Smooth muscle cell (in vitro differentiated cells): ENCODE measurements around the gene TRNP1. TPM values are rescaled to one million over a fixed set of nuclear protein-coding genes. Genes with fewer than 3 reads are reported as not detected.

ENCODE experiments used
- DNase-seq: peaks from one replicate; lab custom pipeline; 2025; ENCODE audit not compliant: unreplicated experiment; lab: John Stamatoyannopoulos, UW
- H2AFZ ChIP-seq: fragments of 200-600 bp; sonication (generic); 2 replicates; pipeline ENCODE4 v1.6.0; 2016; ENCODE audit warnings: antibody characterized with exemption, low read depth, mild to moderate bottlenecking
- H3F3A ChIP-seq: fragments of 200-600 bp; sonication (generic); 2 replicates; pipeline ENCODE4 v1.6.0; 2017; ENCODE audit warnings: antibody characterized with exemption, low read depth
- H3K27ac ChIP-seq: fragments of 200-600 bp; sonication (generic); 2 replicates; pipeline ENCODE4 v1.5.1; 2016; ENCODE audit warnings: low read depth, mild to moderate bottlenecking
- H3K27me3 ChIP-seq: fragments of 200-600 bp; sonication (generic); 2 replicates; pipeline ENCODE4 v1.6.1; 2016; ENCODE audit warnings: low read depth, mild to moderate bottlenecking
- H3K36me3 ChIP-seq: fragments of 200-600 bp; sonication (generic); 2 replicates; pipeline ENCODE4 v1.5.1; 2016; ENCODE audit warnings: low read depth
- H3K4me1 ChIP-seq: fragments of 200-600 bp; sonication (generic); 2 replicates; pipeline ENCODE4 v1.5.1; 2016; ENCODE audit warnings: low read depth
- H3K4me2 ChIP-seq: fragments of 200-600 bp; sonication (generic); 2 replicates; pipeline ENCODE4 v1.6.0; 2016; ENCODE audit warnings: mild to moderate bottlenecking
- H3K4me3 ChIP-seq: fragments of 200-600 bp; sonication (generic); 2 replicates; pipeline ENCODE4 v1.5.1; 2016; ENCODE audit warnings: mild to moderate bottlenecking
- H3K79me2 ChIP-seq: fragments of 200-600 bp; sonication (generic); 2 replicates; pipeline ENCODE4 v1.6.0; 2016; ENCODE audit warnings: low read depth, mild to moderate bottlenecking
- H3K9ac ChIP-seq: fragments of 200-600 bp; sonication (generic); 2 replicates; pipeline ENCODE4 v1.6.0; 2016; ENCODE audit warnings: low read depth
- H3K9me3 ChIP-seq: fragments of 200-600 bp; sonication (generic); replicated peaks from 2 replicates; pipeline ENCODE4 v1.5.1; 2016; ENCODE audit warnings: low read depth
- H4K20me1 ChIP-seq: fragments of 200-600 bp; sonication (generic); 2 replicates; pipeline ENCODE4 v1.6.0; 2016; ENCODE audit warnings: low read depth
- WGBS: methylation state at CpG from one replicate; pipeline ENCODE4 v1.1.7; 2016; ENCODE audit warnings: low lambda C conversion rate; 5-methylcytosine and 5-hydroxymethylcytosine counted together
- polyA plus RNA-seq: library from polyadenylated mRNA; unstranded; fragments of >200 nt; fragmentation: Nextera tagmentation; extraction: Ambion mirVana; gene quantifications from 2 replicates; pipeline ENCODE4 v1.2.1, GENCODE V29; 2016
- total RNA-seq: library from RNA; depleted of rRNA; stranded (reverse); fragments of >200 nt; gene quantifications from 2 replicates; pipeline ENCODE4 v1.2.3, GENCODE V29; 2014
- TF ChIP-seq, protein P1 (sequence below): fragments of 200-600 bp; sonication (generic); IDR thresholded peaks from 2 replicates; pipeline ENCODE4 v1.5.1; 2017; ENCODE audit warnings: borderline replicate concordance, mild to moderate bottlenecking, antibody characterized with exemption; ENCODE audit not compliant: insufficient read depth, poor library complexity, severe bottlenecking

TRNP1 gene
- total and polyA plus RNA-seq, 2 experiments from 2014 or later = 4.4 to 18.6 TPM

GRCh38 chr1:26991310-26992116 lies 2.0 kb upstream of the TRNP1 start:
- Histone ChIP-seq H3K4me3 (no peak overlapping the region), H3K27ac (no peak overlapping the region), H4K20me1 (peaks cover 12% of the 10 kb centered on the region), H2AFZ (no peak overlapping the region), H3K27me3 (no peaks in the 10 kb centered on the region), H3K9ac (no peak overlapping the region), H3K9me3 (no peaks in the 10 kb centered on the region), H3K4me1 (no peaks in the 10 kb centered on the region), H3K4me2 (no peak overlapping the region), H3K36me3 (no peaks in the 10 kb centered on the region), H3K79me2 (no peaks in the 10 kb centered on the region), H3F3A (no peaks in the 10 kb centered on the region)
- DNase-seq = no peak
- WGBS = 59% methylated on average over 9 of the region's 10 CpGs
- TF ChIP-seq, protein P1, sequence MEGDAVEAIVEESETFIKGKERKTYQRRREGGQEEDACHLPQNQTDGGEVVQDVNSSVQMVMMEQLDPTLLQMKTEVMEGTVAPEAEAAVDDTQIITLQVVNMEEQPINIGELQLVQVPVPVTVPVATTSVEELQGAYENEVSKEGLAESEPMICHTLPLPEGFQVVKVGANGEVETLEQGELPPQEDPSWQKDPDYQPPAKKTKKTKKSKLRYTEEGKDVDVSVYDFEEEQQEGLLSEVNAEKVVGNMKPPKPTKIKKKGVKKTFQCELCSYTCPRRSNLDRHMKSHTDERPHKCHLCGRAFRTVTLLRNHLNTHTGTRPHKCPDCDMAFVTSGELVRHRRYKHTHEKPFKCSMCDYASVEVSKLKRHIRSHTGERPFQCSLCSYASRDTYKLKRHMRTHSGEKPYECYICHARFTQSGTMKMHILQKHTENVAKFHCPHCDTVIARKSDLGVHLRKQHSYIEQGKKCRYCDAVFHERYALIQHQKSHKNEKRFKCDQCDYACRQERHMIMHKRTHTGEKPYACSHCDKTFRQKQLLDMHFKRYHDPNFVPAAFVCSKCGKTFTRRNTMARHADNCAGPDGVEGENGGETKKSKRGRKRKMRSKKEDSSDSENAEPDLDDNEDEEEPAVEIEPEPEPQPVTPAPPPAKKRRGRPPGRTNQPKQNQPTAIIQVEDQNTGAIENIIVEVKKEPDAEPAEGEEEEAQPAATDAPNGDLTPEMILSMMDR = no peak

- Histone ChIP-seq H4K20me1 (peaks cover 12% of the 10 kb centered on the region), H3K4me2 (peak overlapping the region; percentile 96), H3K36me3 (no peaks in the 10 kb centered on the region), H3K27me3 (no peaks in the 10 kb centered on the region), H3K79me2 (no peaks in the 10 kb centered on the region), H2AFZ (no peak overlapping the region), H3K9me3 (no peaks in the 10 kb centered on the region), H3K4me3 (peak overlapping the region; percentile 78), H3K27ac (no peak overlapping the region), H3K9ac (peak overlapping the region; percentile 34), H3F3A (peaks cover 9% of the 10 kb centered on the region), H3K4me1 (peaks cover 10% of the 10 kb centered on the region)
- TF ChIP-seq, protein P1 = no peak
- WGBS = 0% methylated on average over 42 of the region's 97 CpGs
- DNase-seq = no peak
Observed at GRCh38 chr1:26994020-26994786, 711 bp downstream of the TRNP1 start.

DNA sequence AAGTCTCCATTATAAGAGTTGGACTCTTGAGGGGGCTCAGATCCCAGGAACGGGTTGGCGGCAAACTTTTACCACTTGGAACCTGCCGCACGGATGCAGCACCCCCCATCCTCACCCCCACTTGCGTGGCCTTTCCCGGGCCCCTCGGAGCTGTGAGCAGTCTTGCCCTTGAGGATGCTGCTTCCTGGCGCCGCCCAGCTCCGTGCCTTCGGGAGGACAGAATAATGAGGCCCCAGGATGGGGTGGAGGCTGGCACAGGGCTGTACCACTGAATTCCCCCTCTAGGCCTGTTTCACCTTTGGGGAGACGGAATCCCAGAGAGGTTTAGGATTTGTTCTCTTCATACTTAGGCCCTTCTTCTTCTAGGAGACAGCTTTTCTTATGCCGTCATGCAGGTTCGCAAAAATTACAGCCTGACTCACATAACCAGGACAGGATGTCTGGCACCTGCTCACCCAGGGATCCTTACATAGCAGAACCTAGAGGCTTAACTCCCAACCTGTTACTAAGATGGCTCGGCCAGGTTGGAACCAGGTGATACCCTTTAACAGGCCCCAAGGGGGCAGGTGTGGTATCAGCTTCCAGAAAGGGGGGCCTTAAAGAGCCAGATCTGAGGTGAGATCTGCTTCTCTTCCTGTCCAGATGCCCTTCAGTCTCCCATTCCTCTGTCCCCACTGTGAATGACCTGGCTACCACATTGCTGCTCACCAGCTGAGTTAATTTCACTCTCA lies 1.5 kb downstream of the TRNP1 start:
- Histone ChIP-seq H2AFZ (no peak overlapping the region), H3K4me3 (peak overlapping the region; percentile 78), H3F3A (peaks cover 11% of the 10 kb centered on the region), H3K9ac (no peak overlapping the region), H3K27ac (peak overlapping the region; percentile 19), H3K36me3 (no peaks in the 10 kb centered on the region), H3K79me2 (no peaks in the 10 kb centered on the region), H3K4me2 (peak overlapping the region; percentile 96), H3K4me1 (peaks cover 17% of the 10 kb centered on the region), H3K9me3 (no peaks in the 10 kb centered on the region), H3K27me3 (no peaks in the 10 kb centered on the region), H4K20me1 (peaks cover 12% of the 10 kb centered on the region)
- TF ChIP-seq, protein P1 = no peak
- WGBS = 14% methylated on average over 15 of the region's 15 CpGs
- DNase-seq = no peak
